GM18858 (cell line): ENCODE measurements around the gene RARA.
"Not testable (repeated sequence)": the region's sequence is repeated elsewhere in the genome, so short reads cannot be mapped to it uniquely, and the experiment has no call there.

Source experiments
- ATAC-seq: cut with Tn5 transposase; IDR thresholded peaks from one replicate; pipeline ENCODE4 v1.9.1; 2021; ENCODE audit not compliant: unreplicated experiment

The RARA gene

DNA sequence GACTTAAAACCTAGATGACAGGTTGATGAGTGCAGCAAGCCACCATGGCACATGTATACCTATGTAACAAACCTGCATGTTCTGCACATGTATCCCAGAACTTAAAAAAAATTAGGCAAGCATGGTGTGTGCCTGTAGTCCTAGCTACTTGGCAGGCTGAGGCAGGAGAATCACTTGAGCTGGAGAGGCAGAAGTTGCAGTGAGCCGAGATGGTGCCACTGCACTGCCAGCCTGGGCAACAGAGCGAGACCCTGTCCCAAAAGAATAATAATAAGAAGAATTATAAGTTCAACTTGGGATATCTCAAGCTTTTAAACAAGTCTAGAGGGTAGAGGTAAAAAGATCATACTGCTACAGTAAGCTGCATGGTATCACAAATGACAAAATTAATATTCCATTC lies 11.5 kb upstream of the RARA start:
- no peak for ATAC-seq

DNA sequence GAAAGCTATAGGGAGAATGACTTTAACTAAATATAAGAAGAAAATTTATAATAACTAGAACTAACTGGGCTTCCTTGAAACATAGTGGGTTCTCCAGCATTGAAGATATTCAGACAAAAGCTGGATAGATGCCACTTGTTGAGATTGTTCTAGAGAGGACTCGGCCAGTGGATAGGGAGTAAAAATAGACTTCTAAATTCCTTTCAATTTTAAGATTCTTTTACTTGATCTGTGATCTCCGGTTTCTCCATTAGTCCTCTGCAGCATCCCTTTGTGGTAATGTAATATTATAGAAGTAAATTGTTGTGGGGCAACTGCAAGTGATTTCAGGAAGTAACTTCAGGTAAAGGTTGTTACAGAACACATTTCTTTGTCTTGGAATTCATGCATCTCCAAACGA lies 10.3 kb upstream of the RARA start:
- no peak for ATAC-seq

DNA sequence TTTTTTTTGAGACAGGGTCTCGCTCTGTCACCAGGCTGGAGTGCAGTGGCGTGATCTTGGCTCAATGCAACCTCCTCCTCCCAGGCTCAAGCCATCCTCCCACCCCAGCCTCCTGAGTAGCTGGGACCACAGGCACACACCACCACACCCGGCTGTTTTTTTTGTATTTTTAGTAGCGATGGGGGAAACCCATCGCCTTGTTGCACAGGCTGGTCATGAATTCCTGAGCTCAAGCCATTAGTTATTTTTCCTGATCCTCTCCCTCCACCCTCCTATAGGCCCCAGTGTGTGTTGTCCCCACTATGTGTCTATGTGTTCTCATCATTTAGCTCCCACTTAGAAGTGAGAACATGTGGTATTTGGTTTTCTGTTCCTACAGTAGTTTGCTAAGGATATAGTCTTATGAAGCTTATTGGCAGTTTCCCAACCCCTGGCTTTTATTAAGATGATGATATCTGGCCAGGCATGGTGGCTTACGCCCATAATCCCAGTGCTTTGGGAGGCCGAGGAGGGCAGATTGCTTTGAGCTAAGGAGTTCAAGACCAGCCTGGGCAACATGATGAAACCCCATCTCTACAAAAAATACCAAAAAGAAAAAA lies 9.7 kb upstream of the RARA start:
- ATAC-seq, result not testable (repeated sequence)

- ATAC-seq, result no peak
Observed at GRCh38 chr17:40301315-40301714, 7.7 kb upstream of the RARA start.

DNA sequence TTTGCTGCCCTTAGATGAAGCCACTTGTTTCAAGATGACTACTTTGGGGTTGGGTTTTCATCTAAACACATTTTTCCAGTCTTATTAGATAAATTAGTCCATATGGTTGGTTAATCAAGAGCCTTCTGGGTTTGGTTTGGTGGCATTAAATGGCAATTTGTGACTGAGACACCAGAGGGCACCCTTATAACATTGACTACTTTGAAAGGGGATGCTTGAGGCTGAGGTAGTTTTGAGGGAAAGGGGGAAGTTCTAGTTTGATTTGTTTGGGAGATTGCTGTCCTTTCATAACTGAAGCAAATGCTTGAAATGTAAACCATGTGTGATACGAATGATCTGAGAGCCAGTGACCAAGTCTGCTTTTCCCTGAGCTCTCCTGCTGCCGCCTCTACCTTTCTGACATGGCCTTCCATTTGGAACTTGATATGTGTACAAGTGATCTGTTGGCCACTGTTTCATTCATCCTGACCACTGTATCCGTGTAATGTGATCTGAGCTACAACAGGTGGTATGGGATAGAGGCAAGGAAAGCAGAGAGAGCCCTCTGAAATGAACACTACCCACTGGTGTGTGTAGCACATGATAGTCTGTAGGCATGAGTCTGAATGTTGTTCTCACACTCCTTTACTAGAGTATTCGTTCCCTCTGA lies 5.8 kb upstream of the RARA start:
- ATAC-seq, result no peak

- ATAC-seq, result no peak
Observed at GRCh38 chr17:40303708-40304551, 5.0 kb upstream of the RARA start.

DNA sequence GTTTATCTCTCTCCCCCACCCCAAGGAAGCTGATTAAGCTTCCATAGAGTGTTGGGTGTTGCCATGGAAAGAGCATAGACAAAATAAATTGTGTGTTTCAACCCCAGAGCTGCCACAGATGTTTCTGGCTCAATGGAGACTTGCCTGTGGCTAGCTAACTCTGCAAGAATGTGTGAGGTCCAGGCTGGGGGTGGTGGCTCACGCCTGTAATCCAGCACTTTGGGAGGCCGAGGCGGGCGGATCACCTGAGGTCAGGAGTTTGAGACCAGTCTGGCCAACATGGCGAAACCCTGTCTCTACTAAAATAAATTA lies 4.5 kb upstream of the RARA start:
- ATAC-seq, result not testable (repeated sequence)

DNA sequence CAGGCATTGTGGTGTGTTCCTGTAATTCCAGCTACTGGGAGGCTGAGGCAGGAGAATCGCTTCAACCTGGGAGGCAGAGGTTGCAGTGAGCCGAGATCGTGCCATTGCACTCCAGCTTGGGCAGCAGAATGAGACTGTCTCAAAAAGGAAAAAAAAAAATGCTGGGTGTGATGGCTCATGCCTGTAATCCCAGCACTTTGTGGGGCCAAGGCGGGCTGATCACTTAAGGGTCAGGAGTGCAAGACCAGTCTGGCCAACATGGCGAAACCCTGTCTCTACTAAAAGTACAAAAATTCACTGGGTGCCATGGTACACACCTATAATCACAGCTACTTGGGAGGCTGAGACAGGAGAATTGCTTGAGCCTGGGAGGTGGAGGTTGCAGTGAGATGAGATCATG lies 4.1 kb upstream of the RARA start:
- not testable (repeated sequence) for ATAC-seq

DNA sequence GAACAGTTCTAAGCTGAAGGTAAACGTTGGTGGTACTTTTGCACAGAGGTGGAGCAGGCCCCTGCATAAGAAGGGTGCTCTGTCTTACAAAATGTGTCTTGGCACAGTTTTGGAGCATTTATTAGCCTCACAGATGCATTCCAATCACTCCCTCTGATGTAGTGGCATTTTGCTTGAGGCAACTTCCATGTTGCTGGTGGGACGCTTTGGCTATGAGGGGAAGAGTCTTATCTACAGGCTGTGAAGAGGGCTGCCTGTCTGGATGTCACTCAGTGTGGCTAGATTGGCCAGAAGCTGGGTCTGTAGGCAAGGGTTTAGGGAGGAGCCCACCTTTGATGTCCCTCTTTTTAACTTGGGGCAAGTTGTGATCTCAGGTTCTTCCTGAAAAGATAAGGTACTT lies 2.6 kb upstream of the RARA start:
- no peak for ATAC-seq

GRCh38 chr17:40307001-40307730 lies 1.8 kb upstream of the RARA start:
- ATAC-seq, result no peak

DNA sequence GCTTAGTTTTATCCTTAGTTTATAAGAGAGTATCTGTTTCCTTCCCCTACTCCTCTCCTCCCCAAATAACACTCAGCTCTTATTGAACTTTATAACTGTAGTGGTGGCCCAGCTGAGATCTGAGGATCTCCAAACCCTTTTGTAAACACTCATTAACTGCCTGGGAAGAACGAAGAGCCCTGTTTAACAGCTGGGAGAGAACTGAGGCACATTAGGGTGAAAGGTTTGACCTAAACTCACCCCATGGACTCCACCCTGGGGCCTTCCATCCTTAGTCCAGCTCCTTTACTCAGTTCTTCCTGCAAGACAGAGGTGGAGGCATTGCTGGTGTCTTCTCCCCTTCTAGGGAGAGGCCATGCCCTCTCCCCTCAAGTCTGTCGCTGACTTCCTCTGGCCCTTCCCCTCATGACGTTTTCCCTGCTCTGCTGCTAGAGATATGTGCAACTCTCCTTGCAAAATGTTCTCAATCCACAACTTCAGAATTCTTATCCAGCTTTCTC lies 1.2 kb upstream of the RARA start:
- ATAC-seq, result no peak

- no peak for ATAC-seq
Observed at GRCh38 chr17:40309949-40310510, 1.1 kb downstream of the RARA start.

GRCh38 chr17:40310882-40311391 lies 2.0 kb downstream of the RARA start:
- no peak for ATAC-seq

DNA sequence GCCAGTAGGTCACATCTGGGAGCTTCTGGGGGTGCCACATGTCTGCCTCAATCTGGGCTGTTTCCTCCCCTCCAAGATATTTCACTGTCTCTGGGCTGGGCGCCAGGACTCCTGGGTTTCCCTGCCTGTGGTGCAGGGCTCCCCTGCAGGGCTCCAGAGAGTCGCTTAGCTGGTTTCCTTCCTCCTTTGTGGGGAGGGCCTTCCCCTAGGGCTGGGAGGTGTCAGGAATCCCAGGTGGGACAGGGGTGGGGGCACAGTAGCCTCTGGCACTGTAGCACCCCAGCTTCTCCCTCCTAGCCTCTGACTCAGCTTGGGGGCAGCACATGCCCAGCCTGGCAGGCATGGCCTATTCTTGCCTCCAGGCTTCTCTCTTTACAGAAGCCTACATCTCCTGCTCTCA lies 2.6 kb downstream of the RARA start:
- ATAC-seq, result no peak

DNA sequence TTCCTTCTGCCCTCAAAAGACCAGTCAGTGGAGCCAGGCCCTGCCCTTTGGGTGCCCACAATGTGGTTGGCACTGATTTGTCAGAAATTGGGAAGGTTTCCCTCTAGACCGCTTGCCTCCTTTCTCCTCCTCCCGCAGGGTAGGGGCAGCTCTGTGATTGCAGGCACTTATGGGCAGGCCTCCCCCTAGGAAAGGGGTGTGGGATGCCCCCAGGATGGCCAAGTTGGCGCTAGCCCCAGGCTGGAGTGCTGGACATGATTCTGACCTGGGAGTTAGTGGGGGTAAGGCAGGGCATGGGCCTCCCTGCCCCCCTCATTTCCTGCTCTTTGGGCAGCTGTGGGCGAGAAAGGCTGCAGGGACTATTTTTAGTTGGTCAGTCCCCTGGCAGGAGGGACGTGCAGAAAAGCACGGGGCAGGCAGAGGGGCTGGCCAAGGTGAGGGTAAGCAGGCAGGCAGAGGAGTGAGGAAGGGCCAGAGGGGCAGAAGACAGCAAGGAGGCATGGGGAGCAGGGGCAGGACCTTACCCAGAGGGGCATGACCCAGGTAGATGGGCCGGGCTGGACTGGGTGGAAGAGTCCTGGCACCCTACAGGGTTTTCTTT lies 3.3 kb downstream of the RARA start:
- no peak for ATAC-seq

GRCh38 chr17:40312893-40313667 lies 4.1 kb downstream of the RARA start:
- no peak for ATAC-seq

DNA sequence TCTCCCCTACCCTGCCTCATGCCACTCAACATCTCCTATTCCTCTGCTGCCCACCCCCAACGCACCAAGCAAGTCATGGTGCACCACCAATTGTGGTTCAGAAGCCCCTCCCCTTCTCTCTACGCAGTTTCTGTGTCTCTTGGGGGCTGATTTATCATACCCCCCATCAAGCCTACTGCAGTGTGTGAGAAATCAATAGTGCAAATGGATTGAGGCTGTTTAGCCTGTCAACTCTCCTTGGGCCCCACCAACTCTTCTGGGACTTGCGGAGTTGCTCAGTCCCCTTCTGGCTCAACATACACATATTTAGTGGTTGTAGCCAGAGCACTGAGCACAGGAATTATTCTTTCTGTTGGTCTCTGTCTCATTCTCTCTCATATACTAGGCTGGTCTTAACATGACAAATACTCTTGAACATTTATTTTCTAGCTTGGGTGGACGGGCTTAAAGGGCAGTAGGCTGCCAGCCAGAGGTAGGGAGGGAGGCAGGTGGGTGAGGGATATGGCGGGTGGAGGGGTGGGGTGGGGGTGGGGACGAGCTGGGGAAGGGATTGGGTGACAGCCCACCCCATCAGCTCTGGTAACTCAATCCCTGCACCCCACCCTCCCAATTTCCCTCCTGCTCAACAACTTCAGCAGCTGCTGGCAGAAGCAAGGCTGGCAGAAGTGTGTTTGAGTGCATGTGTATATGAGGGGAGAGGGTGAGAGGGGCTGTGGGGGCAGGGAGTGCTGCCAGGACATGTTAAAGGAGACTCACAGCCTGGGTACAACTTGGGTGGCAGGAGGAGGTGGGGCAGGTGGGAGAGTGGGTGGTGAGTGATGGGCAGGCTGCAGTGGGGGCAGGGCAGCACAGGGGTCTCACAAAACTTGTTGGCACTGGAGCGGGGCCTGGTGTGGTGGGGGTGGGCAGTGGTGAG lies 4.9 kb downstream of the RARA start:
- no peak for ATAC-seq

DNA sequence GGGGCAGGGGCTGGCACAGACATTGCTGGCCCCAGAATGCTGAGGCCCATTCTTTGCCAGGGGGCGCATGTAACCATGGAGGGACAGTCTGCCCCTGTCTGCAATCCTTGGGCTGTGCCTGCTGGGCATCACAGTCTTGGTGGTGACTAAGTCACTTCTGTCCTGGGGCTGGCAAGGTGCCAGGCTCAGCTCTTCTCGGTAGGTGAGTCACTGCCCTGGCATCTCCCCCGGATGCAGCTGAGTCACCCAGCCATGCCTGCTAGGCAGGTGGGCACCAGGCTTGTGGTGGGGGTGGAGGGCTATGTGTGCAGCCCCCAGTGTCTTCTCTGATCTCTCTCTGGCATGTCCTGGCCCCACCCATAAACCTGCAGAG lies 5.6 kb downstream of the RARA start:
- no peak for ATAC-seq

GRCh38 chr17:40315206-40315605 lies 6.2 kb downstream of the RARA start:
- ATAC-seq, result no peak
